ENCODE results near the gene PRTG. TPM values are rescaled to one million over a fixed set of nuclear protein-coding genes. Genes with fewer than 3 reads are reported as not detected.

PRTG gene
- total RNA-seq, 4 donors from 2014 or later = 40.3 to 146 (median 89.0) TPM

DNA sequence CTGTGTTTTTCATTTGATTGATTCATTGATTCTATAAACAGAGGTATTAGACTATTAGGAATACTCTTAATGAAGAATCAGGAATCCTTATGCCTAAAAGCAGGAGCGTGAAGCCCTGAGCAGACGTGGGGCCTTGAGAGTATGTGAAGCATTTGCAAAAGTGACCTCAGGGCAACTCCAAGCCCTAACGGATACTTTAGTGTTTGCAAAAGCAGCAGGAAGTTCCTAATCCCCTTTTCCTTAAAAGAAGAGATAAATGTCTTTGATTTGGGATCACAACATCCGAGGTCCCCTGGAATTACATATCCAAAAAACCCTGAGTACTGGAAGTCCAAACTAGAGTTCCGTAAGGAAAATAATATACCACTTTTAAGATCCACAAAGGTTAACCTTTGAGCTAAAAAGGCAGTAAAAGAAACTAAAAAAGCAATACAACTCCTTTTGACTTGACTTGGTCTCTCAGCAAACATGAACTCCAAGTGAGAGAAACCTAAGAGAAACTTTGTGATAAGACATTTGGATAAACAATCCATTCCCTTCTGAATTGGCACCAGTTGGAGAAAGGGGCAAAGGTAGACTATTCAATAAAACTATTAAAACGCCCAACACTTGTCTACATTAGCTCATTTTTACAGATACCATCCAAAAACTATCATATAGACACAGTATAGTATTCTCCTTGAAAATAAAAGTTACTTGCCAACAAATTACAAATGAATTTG, 27.4 kb downstream of the PRTG start:
- no peak overlapping the region for H3K4me3 ChIP-seq (replicated peaks in 1 of 3)

DNA sequence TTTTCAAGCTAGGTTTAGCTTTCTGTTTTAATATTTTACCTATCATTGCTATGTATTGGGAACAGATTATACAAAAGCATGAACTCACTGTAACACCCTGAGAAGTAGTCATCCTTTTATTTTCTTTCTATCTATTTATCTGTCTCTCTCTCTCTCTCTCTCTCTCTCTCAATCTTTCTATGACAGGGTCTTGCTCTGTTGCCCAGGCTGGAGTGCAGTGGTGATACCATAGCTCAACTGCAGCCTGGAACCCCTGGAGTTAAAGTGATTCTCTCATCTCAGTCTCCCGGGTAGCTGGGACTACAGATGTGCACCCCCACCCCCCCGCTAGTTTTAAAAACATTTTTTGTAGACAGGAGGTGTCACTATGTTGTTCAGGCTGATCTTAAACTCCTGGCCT, 28.9 kb downstream of the PRTG start:
- H3K36me3 ChIP-seq = no peaks in the 10 kb centered on the region
- WGBS, 2 donors = 13 to 37% methylated on average over 2 of the region's 2 CpGs
- intact Hi-C loops (cut with DNase I) = no loop called here
- peaks cover 20 to 22% of the 10 kb centered on the region in 2 donors for H3K4me1 ChIP-seq
- DNase-seq = no peak
- H3K27ac ChIP-seq = no peak overlapping the region
- no peaks in the 10 kb centered on the region for H3K9me3 ChIP-seq
- TF ChIP-seq, protein P1, sequence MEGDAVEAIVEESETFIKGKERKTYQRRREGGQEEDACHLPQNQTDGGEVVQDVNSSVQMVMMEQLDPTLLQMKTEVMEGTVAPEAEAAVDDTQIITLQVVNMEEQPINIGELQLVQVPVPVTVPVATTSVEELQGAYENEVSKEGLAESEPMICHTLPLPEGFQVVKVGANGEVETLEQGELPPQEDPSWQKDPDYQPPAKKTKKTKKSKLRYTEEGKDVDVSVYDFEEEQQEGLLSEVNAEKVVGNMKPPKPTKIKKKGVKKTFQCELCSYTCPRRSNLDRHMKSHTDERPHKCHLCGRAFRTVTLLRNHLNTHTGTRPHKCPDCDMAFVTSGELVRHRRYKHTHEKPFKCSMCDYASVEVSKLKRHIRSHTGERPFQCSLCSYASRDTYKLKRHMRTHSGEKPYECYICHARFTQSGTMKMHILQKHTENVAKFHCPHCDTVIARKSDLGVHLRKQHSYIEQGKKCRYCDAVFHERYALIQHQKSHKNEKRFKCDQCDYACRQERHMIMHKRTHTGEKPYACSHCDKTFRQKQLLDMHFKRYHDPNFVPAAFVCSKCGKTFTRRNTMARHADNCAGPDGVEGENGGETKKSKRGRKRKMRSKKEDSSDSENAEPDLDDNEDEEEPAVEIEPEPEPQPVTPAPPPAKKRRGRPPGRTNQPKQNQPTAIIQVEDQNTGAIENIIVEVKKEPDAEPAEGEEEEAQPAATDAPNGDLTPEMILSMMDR (IDR thresholded peaks at IDR 0.05) = no peak
- TF ChIP-seq POLR2A (IDR thresholded peaks at IDR 0.05) = no peak
- H3K27me3 ChIP-seq = no peaks in the 10 kb centered on the region
- no peak overlapping the region for H3K4me3 ChIP-seq (replicated peaks in 1 of 3)

More for the DNA sequence above, 27.4 kb downstream of the PRTG start:
- peak overlapping the region; percentile 3 to 65 (median 53) for H3K27ac ChIP-seq
- H3K4me1 ChIP-seq = peaks cover 22 to 26% of the 10 kb centered on the region in 2 donors
- peak; percentile 25 to 32 for DNase-seq
- 55 to 58% methylated on average over 6 of the region's 6 CpGs for WGBS, 2 donors
- TF ChIP-seq, protein P1 (IDR thresholded peaks at IDR 0.05) = no peak
- no peak for TF ChIP-seq POLR2A (IDR thresholded peaks at IDR 0.05)
- H3K27me3 ChIP-seq = no peaks in the 10 kb centered on the region
- intact Hi-C loops (cut with DNase I) = no loop called here
- no peaks in the 10 kb centered on the region for H3K36me3 ChIP-seq
- no peaks in the 10 kb centered on the region for H3K9me3 ChIP-seq

DNA sequence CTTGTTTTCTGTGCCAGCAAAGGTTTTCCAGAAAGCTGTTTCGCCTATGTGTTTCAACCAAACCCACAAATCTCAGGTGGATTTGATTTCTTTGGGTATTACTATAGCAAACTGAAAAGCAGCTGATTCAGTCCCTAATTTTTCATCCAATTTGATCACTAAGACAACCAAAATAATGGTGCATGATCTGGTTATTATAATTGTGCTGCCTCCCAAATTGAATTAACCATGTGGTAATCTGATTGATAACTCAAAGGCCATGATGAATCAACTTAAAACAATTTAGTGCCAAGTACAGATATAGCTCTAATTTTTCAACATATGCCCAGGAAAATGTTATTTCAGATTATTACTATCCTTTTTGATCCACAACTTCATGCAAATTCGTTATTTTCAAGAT, 30.6 kb downstream of the PRTG start:
- H3K4me3 ChIP-seq (replicated peaks in 1 of 3) = no peak overlapping the region
- WGBS, 2 donors = 90 to 96% methylated on average over 2 of the region's 2 CpGs
- no peaks in the 10 kb centered on the region for H3K9me3 ChIP-seq
- H3K27ac ChIP-seq = no peak overlapping the region
- no peaks in the 10 kb centered on the region for H3K27me3 ChIP-seq
- DNase-seq = no peak
- H3K36me3 ChIP-seq = no peaks in the 10 kb centered on the region
- H3K4me1 ChIP-seq = peaks cover 33 to 36% of the 10 kb centered on the region in 2 donors
- intact Hi-C loops (cut with DNase I) = no loop called here
- no peak for TF ChIP-seq POLR2A (IDR thresholded peaks at IDR 0.05)
- TF ChIP-seq, protein P1 (IDR thresholded peaks at IDR 0.05) = no peak

DNA sequence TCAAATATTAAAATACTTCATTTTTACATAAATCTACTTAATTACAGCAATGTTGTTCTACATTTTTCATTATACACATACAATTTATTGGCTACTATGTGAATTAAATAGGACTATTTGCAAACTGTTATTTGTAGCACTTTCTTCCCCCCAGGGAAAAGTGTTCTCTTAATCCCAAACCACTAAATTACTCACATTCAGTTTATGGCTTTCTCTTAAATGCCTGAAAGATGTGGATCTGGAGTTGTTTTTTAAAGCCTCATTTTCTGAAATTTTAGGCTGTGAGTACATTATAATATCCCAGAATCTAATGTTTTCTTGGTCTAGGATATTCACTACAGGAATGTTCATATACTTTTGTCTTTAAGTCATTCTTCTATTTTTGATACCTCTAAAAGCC, 32.7 kb downstream of the PRTG start:
- DNase-seq = no peak
- intact Hi-C loops (cut with DNase I) = no loop called here
- TF ChIP-seq, protein P1 (IDR thresholded peaks at IDR 0.05) = no peak
- no peak for TF ChIP-seq POLR2A (IDR thresholded peaks at IDR 0.05)
- Histone ChIP-seq H3K36me3 (no peaks in the 10 kb centered on the region), H3K4me3 (replicated peaks in 1 of 3) (no peak overlapping the region), H3K9me3 (no peaks in the 10 kb centered on the region), H3K27ac (no peak overlapping the region), H3K4me1 (peaks cover 23 to 39% of the 10 kb centered on the region in 2 donors), H3K27me3 (no peaks in the 10 kb centered on the region)

DNA sequence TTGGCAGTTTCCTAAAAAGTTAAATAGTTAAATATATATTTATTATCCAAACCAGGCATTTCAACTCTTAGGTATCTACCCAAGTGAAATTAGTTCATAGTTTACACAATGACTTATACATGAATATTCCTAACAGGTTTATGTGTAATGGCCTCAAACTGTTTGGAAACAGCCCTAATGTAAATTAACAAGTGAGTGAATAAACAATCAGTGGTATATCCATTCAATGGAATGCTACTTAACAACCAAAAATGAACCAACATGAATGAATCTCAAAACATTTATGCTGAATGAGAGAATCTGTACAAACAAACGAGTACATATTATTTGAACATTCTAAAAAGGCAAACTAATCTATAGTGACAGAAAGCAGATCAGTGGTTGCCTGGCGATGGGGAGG, 33.5 kb downstream of the PRTG start:
- 50 to 100% methylated on average over 1 to 2 of the region's 2 CpGs for WGBS, 2 donors
- TF ChIP-seq POLR2A (IDR thresholded peaks at IDR 0.05) = no peak
- TF ChIP-seq, protein P1 (IDR thresholded peaks at IDR 0.05) = no peak
- Histone ChIP-seq H3K27ac (no peak overlapping the region), H3K27me3 (no peaks in the 10 kb centered on the region), H3K4me3 (replicated peaks in 1 of 3) (no peak overlapping the region), H3K4me1 (peaks cover 27 to 32% of the 10 kb centered on the region in 2 donors), H3K36me3 (no peaks in the 10 kb centered on the region), H3K9me3 (no peaks in the 10 kb centered on the region)
- intact Hi-C loops (cut with DNase I) = no loop called here
- DNase-seq = no peak
